ENCODE measurements around the gene SLC15A1.

SLC15A1 gene

GRCh38 chr13:98687319-98687718 lies 65.2 kb downstream of the SLC15A1 start:
- no peak overlapping the region for H3K9ac ChIP-seq (ENCODE audit: low read length)
- no peaks in the 10 kb centered on the region for H3F3A ChIP-seq (ENCODE audit: insufficient read depth, low read length)
- no peaks in the 10 kb centered on the region for H3K36me3 ChIP-seq (replicated peaks; ENCODE audit: insufficient read depth, low read length)
- no peak overlapping the region for H3K4me2 ChIP-seq (ENCODE audit: low read depth, low read length)
- no peak overlapping the region for H3K4me3 ChIP-seq (ENCODE audit: low read length)
- no peak overlapping the region for H3K27ac ChIP-seq (ENCODE audit: low read length)
- TF ChIP-seq EZH2 (optimal IDR thresholded peaks at IDR 0.05; ENCODE audit: low read depth, low read length), result no peak
- no peak for TF ChIP-seq EZH2phosphoT487 (IDR thresholded peaks at IDR 0.05; ENCODE audit: low read length)
- TF ChIP-seq CTCF (IDR thresholded peaks at IDR 0.05; ENCODE audit: low read length), result no peak
- no peaks in the 10 kb centered on the region for H3K27me3 ChIP-seq (replicated peaks; ENCODE audit: insufficient read depth, low read length)
- no peaks in the 10 kb centered on the region for H3K79me2 ChIP-seq (ENCODE audit: low read length)
- H3K9me2 ChIP-seq (replicated peaks; ENCODE audit: insufficient read depth, low read length), result no peaks in the 10 kb centered on the region
- H4K20me1 ChIP-seq (ENCODE audit: insufficient read depth, low read length), result no peaks in the 10 kb centered on the region
- H3K9me3 ChIP-seq (replicated peaks; ENCODE audit: insufficient read depth, low read length), result no peaks in the 10 kb centered on the region
- no peak overlapping the region for H2AFZ ChIP-seq (ENCODE audit: low read length)
- no peaks in the 10 kb centered on the region for H3K4me1 ChIP-seq (ENCODE audit: low read length)
- no peak for DNase-seq

- H3K4me1 ChIP-seq (ENCODE audit: low read length), result no peaks in the 10 kb centered on the region
- no peak for TF ChIP-seq EZH2phosphoT487 (IDR thresholded peaks at IDR 0.05; ENCODE audit: low read length)
- no peaks in the 10 kb centered on the region for H3K27me3 ChIP-seq (replicated peaks; ENCODE audit: insufficient read depth, low read length)
- no peak for DNase-seq
- no peaks in the 10 kb centered on the region for H3K9me3 ChIP-seq (replicated peaks; ENCODE audit: insufficient read depth, low read length)
- H3K9me2 ChIP-seq (replicated peaks; ENCODE audit: insufficient read depth, low read length), result no peaks in the 10 kb centered on the region
- no peak overlapping the region for H3K4me3 ChIP-seq (ENCODE audit: low read length)
- no peak overlapping the region for H3K27ac ChIP-seq (ENCODE audit: low read length)
- no peaks in the 10 kb centered on the region for H3F3A ChIP-seq (ENCODE audit: insufficient read depth, low read length)
- no peaks in the 10 kb centered on the region for H3K79me2 ChIP-seq (ENCODE audit: low read length)
- H4K20me1 ChIP-seq (ENCODE audit: insufficient read depth, low read length), result no peaks in the 10 kb centered on the region
- no peaks in the 10 kb centered on the region for H3K36me3 ChIP-seq (replicated peaks; ENCODE audit: insufficient read depth, low read length)
- H2AFZ ChIP-seq (ENCODE audit: low read length), result no peak overlapping the region
- H3K4me2 ChIP-seq (ENCODE audit: low read depth, low read length), result no peak overlapping the region
- H3K9ac ChIP-seq (ENCODE audit: low read length), result no peak overlapping the region
Measured at GRCh38 chr13:98686270-98686669, 66.2 kb downstream of the SLC15A1 start.

GRCh38 chr13:98685146-98685545 lies 67.3 kb downstream of the SLC15A1 start:
- no peak overlapping the region for H3K9ac ChIP-seq (ENCODE audit: low read length)
- H3K4me2 ChIP-seq (ENCODE audit: low read depth, low read length), result no peak overlapping the region
- TF ChIP-seq CTCF (IDR thresholded peaks at IDR 0.05; ENCODE audit: low read length), result no peak
- H3K9me2 ChIP-seq (replicated peaks; ENCODE audit: insufficient read depth, low read length), result no peaks in the 10 kb centered on the region
- H3F3A ChIP-seq (ENCODE audit: insufficient read depth, low read length), result no peaks in the 10 kb centered on the region
- H3K4me1 ChIP-seq (ENCODE audit: low read length), result no peaks in the 10 kb centered on the region
- H3K27ac ChIP-seq (ENCODE audit: low read length), result no peak overlapping the region
- H2AFZ ChIP-seq (ENCODE audit: low read length), result no peak overlapping the region
- no peaks in the 10 kb centered on the region for H3K9me3 ChIP-seq (replicated peaks; ENCODE audit: insufficient read depth, low read length)
- no peaks in the 10 kb centered on the region for H3K36me3 ChIP-seq (replicated peaks; ENCODE audit: insufficient read depth, low read length)
- no peaks in the 10 kb centered on the region for H4K20me1 ChIP-seq (ENCODE audit: insufficient read depth, low read length)
- H3K27me3 ChIP-seq (replicated peaks; ENCODE audit: insufficient read depth, low read length), result no peaks in the 10 kb centered on the region
- H3K4me3 ChIP-seq (ENCODE audit: low read length), result no peak overlapping the region
- no peaks in the 10 kb centered on the region for H3K79me2 ChIP-seq (ENCODE audit: low read length)
- DNase-seq, result no peak

GRCh38 chr13:98681049-98681448 lies 71.4 kb downstream of the SLC15A1 start:
- H2AFZ ChIP-seq (ENCODE audit: low read length), result no peak overlapping the region
- H3K9me3 ChIP-seq (replicated peaks; ENCODE audit: insufficient read depth, low read length), result no peaks in the 10 kb centered on the region
- H3F3A ChIP-seq (ENCODE audit: insufficient read depth, low read length), result no peaks in the 10 kb centered on the region
- H3K9ac ChIP-seq (ENCODE audit: low read length), result no peak overlapping the region
- no peaks in the 10 kb centered on the region for H3K4me1 ChIP-seq (ENCODE audit: low read length)
- TF ChIP-seq EZH2 (optimal IDR thresholded peaks at IDR 0.05; ENCODE audit: low read depth, low read length), result no peak
- no peak for TF ChIP-seq EZH2phosphoT487 (IDR thresholded peaks at IDR 0.05; ENCODE audit: low read length)
- TF ChIP-seq CTCF (IDR thresholded peaks at IDR 0.05; ENCODE audit: low read length), result no peak
- H3K79me2 ChIP-seq (ENCODE audit: low read length), result no peaks in the 10 kb centered on the region
- no peak overlapping the region for H3K4me2 ChIP-seq (ENCODE audit: low read depth, low read length)
- H3K27ac ChIP-seq (ENCODE audit: low read length), result no peak overlapping the region
- H3K27me3 ChIP-seq (replicated peaks; ENCODE audit: insufficient read depth, low read length), result no peaks in the 10 kb centered on the region
- H3K4me3 ChIP-seq (ENCODE audit: low read length), result no peak overlapping the region
- no peak for DNase-seq
- no peaks in the 10 kb centered on the region for H3K36me3 ChIP-seq (replicated peaks; ENCODE audit: insufficient read depth, low read length)
- no peaks in the 10 kb centered on the region for H4K20me1 ChIP-seq (ENCODE audit: insufficient read depth, low read length)
- no peaks in the 10 kb centered on the region for H3K9me2 ChIP-seq (replicated peaks; ENCODE audit: insufficient read depth, low read length)

Data from MM.1S (cell line).